HepG2 (cell line): ENCODE results near the gene GALNT10. TPM values are rescaled to one million over a fixed set of nuclear protein-coding genes. Genes with fewer than 3 reads are reported as not detected.

Experiments
- ATAC-seq: fragments of 200-7000 bp; cut with Tn5 transposase; 3 replicates; pipeline ENCODE4 v1.9.1; 2020; ENCODE audit warnings: mild to moderate bottlenecking, moderate library complexity
- BruUV-seq: library from RNA; stranded (reverse); fragments of 400-500 nt; replicated peaks from 2 replicates; lab custom pipeline; 2021; lab: Mats Ljungman, UMichigan
- CTCF ChIA-PET: fragments of 300-600 bp; formaldehyde crosslinking; extraction: SDS; loops from one replicate; lab custom pipeline; 2021; ENCODE audit warnings: low total read pairs, inconsistent platforms, low intra/inter-chr PET ratio; lab: Yijun Ruan, JAX
- POLR2A ChIA-PET: fragments of 350-600 bp; sonication (Branson Sonifier 250); formaldehyde crosslinking; loops from one replicate; lab custom pipeline; 2020; ENCODE audit warnings: antibody characterized with exemption, inconsistent platforms; lab: Yijun Ruan, JAX
- DNase-seq: peaks from one replicate; pipeline ENCODE4 v3.0.0-alpha.2; 2015; ENCODE audit warnings: low spot score
- FAIRE-seq: peaks from 3 replicates; lab custom pipeline; 2011; peaks lifted over from hg19 to GRCh38; lab: Jason Lieb, UNC
- H2AFZ ChIP-seq: one replicate; pipeline ENCODE4 v1.6.1; 2011; ENCODE audit warnings: low read length, inconsistent platforms
- H3K27ac ChIP-seq: fragments of 300-600 bp; 3 replicates; pipeline ENCODE4 v1.8.0; 2011; ENCODE audit warnings: mixed run types, mild to moderate bottlenecking, mixed read lengths, low read length, inconsistent platforms; ENCODE audit not compliant: insufficient read depth; ENCODE audit errors: extremely low read length
- H3K27me3 ChIP-seq, 2 experiments: fragments of 200-600 bp in 1 of 2; 2 replicates in 1 of 2; 3 replicates in 1 of 2; pipeline versions ENCODE4 v1.6.0 to v1.8.0; 2011; ENCODE audit warnings: low read length in 2 of 2, mild to moderate bottlenecking in 2 of 2, moderate library complexity in 2 of 2, inconsistent platforms in 1 of 2; ENCODE audit not compliant: insufficient read depth in 2 of 2, control insufficient read depth in 1 of 2
- H3K36me3 ChIP-seq, 2 experiments: fragments of 200-600 bp in 1 of 2; replicated peaks in 1 of 2; 2 replicates in 1 of 2; 3 replicates in 1 of 2; pipeline versions ENCODE4 v1.5.1 to v1.8.0; 2011; ENCODE audit warnings: low read length in 2 of 2, inconsistent platforms in 1 of 2; ENCODE audit not compliant: insufficient read depth in 2 of 2, control insufficient read depth in 1 of 2
- H3K4me1 ChIP-seq: 2 replicates; pipeline ENCODE4 v1.5.1; 2012; ENCODE audit warnings: low read length, inconsistent platforms; ENCODE audit not compliant: insufficient read depth
- H3K4me2 ChIP-seq: 2 replicates; pipeline ENCODE4 v1.6.0; 2011; ENCODE audit warnings: low read depth, low read length, inconsistent platforms
- H3K4me3 ChIP-seq, 3 experiments: fragments of 200-600 bp in 1 of 3; sonication (generic), shearing (Covaris generic) in 1 of 3; replicated peaks in 1 of 3; 2 replicates each; pipeline ENCODE4 v1.5.1; 2011 to 2016; ENCODE audit warnings: low read length in 3 of 3, inconsistent platforms in 2 of 3, low read depth in 2 of 3, mild to moderate bottlenecking in 2 of 3, control low read depth in 1 of 3, mixed read lengths in 1 of 3; ENCODE audit not compliant: insufficient read depth in 1 of 3
- H3K79me2 ChIP-seq: one replicate; pipeline ENCODE4 v1.6.1; 2011; ENCODE audit warnings: low read length, inconsistent platforms; ENCODE audit not compliant: insufficient read depth
- H3K9ac ChIP-seq: 2 replicates; pipeline ENCODE4 v1.6.0; 2011; ENCODE audit warnings: mild to moderate bottlenecking, low read depth, low read length, inconsistent platforms; ENCODE audit not compliant: insufficient read depth
- H3K9me3 ChIP-seq: 2 replicates; pipeline ENCODE4 v1.5.1; 2012; ENCODE audit warnings: mild to moderate bottlenecking, low read length
- H4K20me1 ChIP-seq: 2 replicates; pipeline ENCODE4 v1.6.0; 2011; ENCODE audit warnings: inconsistent platforms, mild to moderate bottlenecking, low read length, moderate library complexity; ENCODE audit not compliant: insufficient read depth
- DNMT1 ChIP-seq: sonication (generic); formaldehyde crosslinking; IDR thresholded peaks from 2 replicates; pipeline ENCODE4 v1.5.1; 2020; ENCODE audit warnings: mild to moderate bottlenecking, missing genetic modification reagents
- E2F2 ChIP-seq: sonication (generic); formaldehyde crosslinking; IDR thresholded peaks from 2 replicates; pipeline ENCODE4 v1.4.0; 2020; ENCODE audit warnings: missing genetic modification reagents, borderline replicate concordance
- HDAC2 ChIP-seq: sonication (generic); formaldehyde crosslinking; IDR thresholded peaks from 2 replicates; pipeline ENCODE4 v1.4.0; 2020; ENCODE audit warnings: missing genetic modification reagents
- KLF11 ChIP-seq: IDR thresholded peaks from 2 replicates; pipeline ENCODE4 v1.6.1; 2016; ENCODE audit warnings: missing compliant biosample characterization
- KLF13 ChIP-seq: sonication (generic); formaldehyde crosslinking; IDR thresholded peaks from 2 replicates; pipeline ENCODE4 v1.4.0; 2020; ENCODE audit warnings: mild to moderate bottlenecking, missing genetic modification reagents
- NR3C1 ChIP-seq: sonication (generic); formaldehyde crosslinking; IDR thresholded peaks from 2 replicates; pipeline ENCODE4 v1.4.0; 2020; ENCODE audit warnings: missing genetic modification reagents
- PCBP1 ChIP-seq: fragments of 200-400 bp; formaldehyde crosslinking; IDR thresholded peaks from 2 replicates; pipeline ENCODE4 v1.6.1; 2017; ENCODE audit warnings: mild to moderate bottlenecking, low read depth, low read length, borderline replicate concordance
- SNAI1 ChIP-seq: sonication (generic); formaldehyde crosslinking; IDR thresholded peaks from 2 replicates; pipeline ENCODE4 v1.5.0; 2020; ENCODE audit warnings: mild to moderate bottlenecking, missing genetic modification reagents, borderline replicate concordance
- ZNF484 ChIP-seq: sonication (generic); formaldehyde crosslinking; IDR thresholded peaks from 2 replicates; pipeline ENCODE4 v1.5.1; 2020; ENCODE audit warnings: mild to moderate bottlenecking, low read depth, missing genetic modification reagents, borderline replicate concordance
- ZNF737 ChIP-seq: sonication (generic); formaldehyde crosslinking; IDR thresholded peaks from 2 replicates; pipeline ENCODE4 v1.5.0; 2020; ENCODE audit warnings: missing genetic modification reagents, mild to moderate bottlenecking, borderline replicate concordance
- WGBS: methylation state at CpG from one replicate; pipeline ENCODE4 v1.1.6; 2017; ENCODE audit warnings: low lambda C conversion rate; 5-methylcytosine and 5-hydroxymethylcytosine counted together
- in situ Hi-C: cut with HindIII; loops from 2 replicates; pipeline ENCODE4 v1.10.0; 2017; ENCODE audit warnings: low pct_unique_long_range_greater_than_20kb; ENCODE audit not compliant: extremely low pct_ligation_motif_present
- intact Hi-C: fragments of 100-400 bp; cut with micrococcal nuclease; formaldehyde crosslinking; loops from one replicate; pipeline ENCODE4 v1.10.0; 2022; ENCODE audit not compliant: unreplicated experiment
- polyA plus RNA-seq, 8 experiments: library from polyadenylated mRNA; depleted of rRNA in 3 of 8; stranded (reverse) in 7 of 8; unstranded in 1 of 8; fragments of >200 nt; fragmentation: Illumina TruSeq in 4 of 8; extraction: Trizol in 4 of 8; gene quantifications; 2 replicates each; pipeline versions ENCODE4 v1.2.1 to v1.2.3, GENCODE V29; 2011 to 2016; ENCODE audit warnings: low read depth in 4 of 8, missing spikeins in 1 of 8, mixed read lengths in 1 of 8; ENCODE audit not compliant: insufficient read depth in 1 of 8
- total RNA-seq, 5 experiments: library from RNA; depleted of rRNA; stranded (reverse); fragments of >200 nt; fragmentation: Illumina TruSeq; extraction: Trizol; gene quantifications; 2 replicates each; pipeline ENCODE4 v1.2.3, GENCODE V29; 2016; ENCODE audit warnings: low read depth in 1 of 5

Gene GALNT10
- total and polyA plus RNA-seq, 2 of the 13 experiments (the other 11 are each of a cell fraction or from before 2014, with no cell fraction given), result 8.1 to 11.2 TPM

- H3K4me1 ChIP-seq, result peaks cover 46% of the 10 kb centered on the region
- H3K9ac ChIP-seq, result no peak overlapping the region
- no peaks in the 10 kb centered on the region for H3K9me3 ChIP-seq
- H3K79me2 ChIP-seq, result no peaks in the 10 kb centered on the region
- no peak overlapping the region for H3K4me3 ChIP-seq
- FAIRE-seq (no peak), ATAC-seq (no peak), DNase-seq (no peak)
- intact Hi-C loops, result no loop called here
- peaks cover 0 to 2% of the 10 kb centered on the region in 2 experiments; a peak in 1 of 5 replicates for H3K36me3 ChIP-seq
- POLR2A ChIA-PET, result interaction anchor here (1.1 kb wide), 1 partner anchor 212 kb away, joined by 3 read pairs; no protein-coding TSS in a partner anchor
- no peak overlapping the region for H2AFZ ChIP-seq
- no TSS peak for BruUV-seq
- CTCF ChIA-PET, result no interaction called here
- no peak overlapping the region for H3K27ac ChIP-seq
- H4K20me1 ChIP-seq, result no peaks in the 10 kb centered on the region
- no peak overlapping the region for H3K4me2 ChIP-seq
- WGBS, result 97% methylated on average over 3 of the region's 3 CpGs
- peaks cover 0 to 9% of the 10 kb centered on the region in 2 experiments; a peak in 2 of 5 replicates for H3K27me3 ChIP-seq
- in situ Hi-C loops, result no loop called here
- no peak for TF ChIP-seq ZNF737 (CRISPR knock-in tag)
- TF ChIP-seq KLF11 (CRISPR knock-in tag), result no peak
Observed at GRCh38 chr5:154193283-154193682, 2.8 kb downstream of the GALNT10 start.

GRCh38 chr5:154193701-154194121 lies 3.2 kb downstream of the GALNT10 start:
- in situ Hi-C loops (no loop called here), intact Hi-C loops (no loop called here)
- FAIRE-seq, result no peak
- Histone ChIP-seq H3K27me3 (peaks cover 0 to 9% of the 10 kb centered on the region in 2 experiments; a peak in 2 of 5 replicates), H3K9ac (no peak overlapping the region), H3K36me3 (peaks cover 0 to 2% of the 10 kb centered on the region in 2 experiments; a peak in 1 of 5 replicates), H3K4me3 (no peak overlapping the region), H3K4me2 (no peak overlapping the region), H3K4me1 (peaks cover 50% of the 10 kb centered on the region), H3K79me2 (no peaks in the 10 kb centered on the region), H3K9me3 (no peaks in the 10 kb centered on the region), H4K20me1 (no peaks in the 10 kb centered on the region), H2AFZ (no peak overlapping the region), H3K27ac (no peak overlapping the region)
- POLR2A ChIA-PET, result no interaction called here
- TF ChIP-seq HDAC2 (CRISPR knock-in tag), result no peak
- no peak for TF ChIP-seq ZNF484
- TF ChIP-seq E2F2, result no peak
- TF ChIP-seq KLF13 (CRISPR knock-in tag), result no peak
- TF ChIP-seq NR3C1 (CRISPR knock-in tag), result no peak
- TF ChIP-seq SNAI1 (CRISPR knock-in tag), result no peak
- TF ChIP-seq DNMT1, result no peak
- TF ChIP-seq PCBP1, result no peak
- no peak for DNase-seq
- BruUV-seq, result no TSS peak
- ATAC-seq, result no peak
- WGBS, result 100% methylated on average over 1 of the region's 1 CpG
- CTCF ChIA-PET, result no interaction called here
